AG08395 (cell line): ENCODE data around the gene CPT1B.

Experiments
- DNase-seq: peaks from one replicate; pipeline ENCODE4 v3.0.0; 2012; ENCODE audit warnings: mixed read lengths, low spot score

CPT1B gene

GRCh38 chr22:50569896-50570535 is 8.2 kb downstream of the CPT1B start:
- no peak for DNase-seq

GRCh38 chr22:50569041-50569459 is 9.2 kb downstream of the CPT1B start:
- no peak for DNase-seq

DNA sequence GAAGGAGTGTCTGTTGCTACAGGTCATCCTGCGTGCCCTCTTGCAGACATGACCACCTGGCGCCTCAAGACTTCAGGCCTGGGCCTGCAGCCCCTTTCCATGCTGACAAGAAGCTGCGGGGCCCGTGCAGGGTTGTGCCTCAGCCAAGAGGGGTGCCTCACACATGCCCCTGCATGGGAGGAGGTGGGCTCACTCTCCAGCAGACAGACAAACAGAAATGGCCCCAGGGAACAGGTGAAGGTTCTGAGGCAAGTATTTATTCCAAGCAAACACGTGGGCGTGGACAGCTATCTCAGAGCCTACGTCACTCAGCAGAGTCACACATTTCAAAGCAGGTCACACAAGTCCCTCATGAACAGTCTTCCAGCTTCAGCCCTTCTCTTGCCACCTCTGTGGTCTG is 9.6 kb downstream of the CPT1B start:
- no peak for DNase-seq

GRCh38 chr22:50567721-50568252 is 10.4 kb downstream of the CPT1B start:
- DNase-seq, result no peak

- DNase-seq, result no peak
Measured at GRCh38 chr22:50564289-50564688, 13.9 kb downstream of the CPT1B start.

- DNase-seq, result no peak
Measured at GRCh38 chr22:50563413-50564160, 14.6 kb downstream of the CPT1B start.

GRCh38 chr22:50562523-50563412 is 15.5 kb downstream of the CPT1B start, which contains the start of gene SYCE3:
Gene SYCE3, minus strand, starts transcription at chr22:50562919. Its CDS starts 6,514 bp downstream, at chr22:50556405.
- DNase-seq, result peak; percentile 96

- no peak for DNase-seq
Measured at GRCh38 chr22:50561401-50562358, 16.5 kb downstream of the CPT1B start.

- DNase-seq, result no peak
Measured at GRCh38 chr22:50560034-50560433, 18.2 kb downstream of the CPT1B start.

DNA sequence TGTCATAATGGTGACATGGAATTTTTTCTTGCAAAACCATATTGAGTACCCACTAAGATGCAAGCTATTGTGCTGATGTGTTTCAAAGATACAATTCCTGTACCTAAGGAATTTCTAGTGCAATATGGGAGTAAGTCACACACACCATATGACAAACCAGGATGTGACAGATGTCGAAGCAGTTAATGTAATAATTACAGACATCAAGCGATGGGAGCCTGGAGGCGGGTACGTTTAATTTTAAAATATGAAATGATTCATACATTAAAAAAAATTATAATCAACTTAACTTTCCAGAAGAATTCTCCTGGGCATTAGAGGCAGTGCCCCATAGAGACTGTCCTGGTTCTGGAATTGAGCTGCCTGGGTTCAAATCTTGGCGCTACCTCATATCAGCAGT is 21.5 kb downstream of the CPT1B start:
- DNase-seq, result no peak

DNA sequence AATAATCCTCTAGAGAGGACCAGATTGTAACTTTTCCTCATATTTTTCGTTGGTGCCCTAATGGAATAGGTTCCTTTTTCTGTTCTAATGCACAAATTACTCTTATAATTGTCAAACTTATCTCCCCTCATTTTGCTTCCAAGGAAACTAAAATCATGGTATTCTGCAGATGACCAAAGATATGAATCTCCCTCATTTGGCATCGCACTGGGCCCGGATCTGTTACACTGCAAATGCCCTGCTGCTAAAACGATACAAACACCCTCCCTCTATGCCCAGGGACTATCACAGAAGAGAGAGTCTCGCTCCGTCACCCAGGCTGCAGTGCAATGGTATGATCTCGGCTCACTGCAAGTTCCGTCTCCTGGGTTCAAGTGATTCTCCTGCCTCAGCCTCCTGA is 24.9 kb downstream of the CPT1B start:
- no peak for DNase-seq

- no peak for DNase-seq
Measured at GRCh38 chr22:50551160-50551752, 27.0 kb downstream of the CPT1B start.

GRCh38 chr22:50550395-50550794 is 27.8 kb downstream of the CPT1B start:
- no peak for DNase-seq

DNA sequence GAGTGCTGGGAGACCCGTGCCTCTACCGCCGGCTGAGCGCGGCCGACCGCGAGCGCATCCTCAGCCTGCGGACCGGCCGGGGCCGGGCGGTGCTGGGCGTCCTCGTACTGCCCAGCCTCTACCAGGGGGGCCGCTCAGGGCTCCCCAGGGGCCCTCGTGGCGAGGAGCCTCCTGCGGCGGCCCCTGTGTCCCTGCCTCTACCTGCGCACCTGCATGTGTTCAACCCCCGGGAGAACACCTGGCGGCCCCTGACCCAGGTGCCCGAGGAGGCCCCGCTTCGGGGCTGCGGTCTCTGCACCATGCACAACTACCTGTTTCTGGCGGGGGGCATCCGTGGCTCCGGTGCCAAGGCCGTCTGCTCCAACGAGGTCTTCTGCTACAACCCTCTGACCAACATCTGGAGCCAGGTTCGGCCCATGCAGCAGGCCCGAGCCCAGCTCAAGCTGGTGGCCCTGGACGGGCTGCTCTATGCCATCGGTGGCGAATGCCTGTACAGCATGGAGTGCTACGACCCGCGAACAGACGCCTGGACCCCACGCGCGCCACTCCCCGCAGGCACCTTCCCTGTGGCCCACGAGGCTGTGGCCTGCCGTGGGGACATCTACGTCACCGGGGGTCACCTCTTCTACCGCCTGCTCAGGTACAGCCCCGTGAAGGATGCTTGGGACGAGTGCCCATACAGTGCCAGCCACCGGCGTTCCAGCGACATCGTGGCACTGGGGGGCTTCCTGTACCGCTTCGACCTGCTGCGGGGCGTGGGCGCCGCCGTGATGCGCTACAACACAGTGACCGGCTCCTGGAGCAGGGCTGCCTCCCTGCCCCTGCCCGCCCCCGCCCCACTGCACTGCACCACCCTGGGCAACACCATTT is 29.1 kb downstream of the CPT1B start:
- no peak for DNase-seq

- no peak for DNase-seq
Measured at GRCh38 chr22:50548040-50548920, 29.9 kb downstream of the CPT1B start.

GRCh38 chr22:50547263-50547985 is 30.8 kb downstream of the CPT1B start:
- no peak for DNase-seq

DNA sequence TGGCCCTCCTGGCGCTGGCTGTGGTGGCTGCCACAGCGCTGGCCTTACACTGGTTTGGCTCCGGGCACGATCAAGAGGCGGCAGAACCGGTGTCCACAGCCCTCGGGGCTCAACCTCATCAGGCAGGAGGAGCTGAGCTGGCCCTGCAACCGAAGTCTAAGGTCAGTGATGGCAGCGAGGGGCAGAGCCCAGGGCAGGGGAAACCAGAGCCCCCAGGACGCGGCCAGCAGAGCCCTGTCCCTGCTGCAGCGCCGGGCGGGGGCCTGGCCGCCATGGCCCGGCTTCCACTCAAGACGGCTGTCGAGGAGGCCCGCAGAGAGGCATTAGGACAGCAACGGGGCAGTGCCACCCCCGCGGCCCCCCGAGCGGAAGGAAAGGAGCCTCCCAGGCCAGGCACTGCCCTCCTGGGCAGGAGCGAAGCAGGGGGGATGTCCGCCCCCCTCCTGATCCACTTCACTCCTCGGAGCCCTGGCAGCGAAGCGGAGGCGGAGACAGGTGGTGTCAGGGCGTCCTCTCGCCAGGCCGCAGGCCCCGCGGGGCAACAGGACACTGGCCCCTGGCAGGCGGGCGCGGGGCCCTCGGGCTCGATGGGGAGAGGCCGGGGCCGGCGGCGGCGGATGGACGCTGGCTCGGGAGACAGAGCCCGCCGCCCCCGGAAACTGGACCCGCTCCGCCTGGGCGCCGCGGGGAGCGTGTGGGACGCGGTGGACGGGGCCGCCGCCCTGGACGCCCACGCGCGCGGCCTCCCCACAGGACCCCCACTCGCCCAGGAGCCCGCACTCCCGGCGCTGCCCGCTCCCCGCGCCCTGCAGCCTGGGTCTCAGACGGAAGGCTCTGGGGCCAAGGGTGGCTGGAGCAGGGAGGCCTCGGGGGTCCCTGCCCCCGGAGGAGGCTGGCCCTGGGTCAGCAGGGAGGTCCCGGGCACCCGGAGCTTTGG is 31.6 kb downstream of the CPT1B start:
- DNase-seq, result no peak
